Measurements from ENCODE around the gene IRF3. TPM values are rescaled to one million over a fixed set of nuclear protein-coding genes. Genes with fewer than 3 reads are reported as not detected.

IRF3 gene
- total RNA-seq, 1 experiment from 2014 or later: 205 TPM

DNA sequence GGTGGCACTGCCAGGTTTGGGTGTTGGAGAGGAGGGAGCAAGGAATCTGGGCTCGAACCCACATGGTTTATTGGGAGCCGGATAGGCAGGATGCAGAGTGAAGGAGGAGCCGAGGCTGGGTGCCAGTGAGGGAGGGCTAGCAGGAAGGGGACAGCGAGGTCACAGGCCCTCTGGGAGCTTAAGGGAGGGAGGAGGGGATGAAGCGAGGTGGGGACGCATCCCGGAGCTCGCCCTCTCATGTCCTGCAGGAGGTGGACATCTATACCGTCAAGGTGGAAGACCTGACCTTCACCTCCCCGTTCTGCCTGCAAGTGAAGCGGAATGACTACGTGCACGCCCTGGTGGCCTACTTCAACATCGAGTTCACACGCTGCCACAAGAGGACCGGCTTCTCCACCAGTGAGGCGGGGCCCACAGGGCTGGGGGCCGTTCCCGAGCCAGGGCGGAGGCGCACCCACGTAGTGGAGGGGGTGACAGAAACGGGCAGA lies 20.2 kb upstream of the IRF3 start:
- peaks cover 10% of the 10 kb centered on the region; the same call in 1 of the 2 replicates for H3K4me1 ChIP-seq (ENCODE audit: insufficient read depth, low read length)
- H3K23me2 ChIP-seq (ENCODE audit: insufficient read length, low read depth, low read length, poor library complexity, severe bottlenecking): peaks cover 10% of the 10 kb centered on the region
- H3K79me1 ChIP-seq (ENCODE audit: insufficient read depth, low read depth, low read length, poor library complexity, severe bottlenecking): peaks cover 2% of the 10 kb centered on the region
- H2AFZ ChIP-seq (ENCODE audit: low read length): no peak overlapping the region
- H3K56ac ChIP-seq (ENCODE audit: insufficient read length, low read depth, low read length): no peak overlapping the region
- H3K14ac ChIP-seq (ENCODE audit: insufficient read depth, low read length): no peak overlapping the region
- H2BK5ac ChIP-seq (ENCODE audit: insufficient read length, low read length): no peak overlapping the region
- H3K23ac ChIP-seq (ENCODE audit: insufficient read length, low read depth, low read length): no peak overlapping the region
- Mint-ChIP-seq H3K4me3 (0 out of 5 replicates have a peak overlapping the region, but pooled peaks of 1 of the 2 experiments have one; percentile 51), H3K36me3 (ENCODE audit: insufficient read depth in 1 of 3, low read depth in 3 of 3) (peaks cover 43 to 75% (median 61%) of the 10 kb centered on the region in 3 experiments), H3K9me3 (peaks cover 0 to 3% of the 10 kb centered on the region in 2 experiments; a peak in 2 of 5 replicates), H3K4me1 (peaks cover 29 to 54% of the 10 kb centered on the region in 2 experiments), H3K27ac (peak overlapping the region in 1 of 3 experiments; percentile 39; a peak in 1 of 7 replicates), H3K27me3 (ENCODE audit: low read depth) (no peaks in the 10 kb centered on the region; the same call in 1 of the 2 replicates)
- H4K5ac ChIP-seq (ENCODE audit: insufficient read length, low read depth, low read length): no peak overlapping the region
- no peak overlapping the region for H3K27ac ChIP-seq (ENCODE audit: insufficient read length, low read depth, low read length)
- H2BK15ac ChIP-seq (ENCODE audit: low read depth, low read length): no peak overlapping the region
- TF ChIP-seq, protein P1, sequence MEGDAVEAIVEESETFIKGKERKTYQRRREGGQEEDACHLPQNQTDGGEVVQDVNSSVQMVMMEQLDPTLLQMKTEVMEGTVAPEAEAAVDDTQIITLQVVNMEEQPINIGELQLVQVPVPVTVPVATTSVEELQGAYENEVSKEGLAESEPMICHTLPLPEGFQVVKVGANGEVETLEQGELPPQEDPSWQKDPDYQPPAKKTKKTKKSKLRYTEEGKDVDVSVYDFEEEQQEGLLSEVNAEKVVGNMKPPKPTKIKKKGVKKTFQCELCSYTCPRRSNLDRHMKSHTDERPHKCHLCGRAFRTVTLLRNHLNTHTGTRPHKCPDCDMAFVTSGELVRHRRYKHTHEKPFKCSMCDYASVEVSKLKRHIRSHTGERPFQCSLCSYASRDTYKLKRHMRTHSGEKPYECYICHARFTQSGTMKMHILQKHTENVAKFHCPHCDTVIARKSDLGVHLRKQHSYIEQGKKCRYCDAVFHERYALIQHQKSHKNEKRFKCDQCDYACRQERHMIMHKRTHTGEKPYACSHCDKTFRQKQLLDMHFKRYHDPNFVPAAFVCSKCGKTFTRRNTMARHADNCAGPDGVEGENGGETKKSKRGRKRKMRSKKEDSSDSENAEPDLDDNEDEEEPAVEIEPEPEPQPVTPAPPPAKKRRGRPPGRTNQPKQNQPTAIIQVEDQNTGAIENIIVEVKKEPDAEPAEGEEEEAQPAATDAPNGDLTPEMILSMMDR (conservative IDR thresholded peaks at IDR 0.05): no peak
- H2BK12ac ChIP-seq (ENCODE audit: insufficient read length, low read depth, low read length): no peak overlapping the region
- no peak overlapping the region for H3K9ac ChIP-seq (ENCODE audit: extremely low read depth, insufficient read length, low read length)
- H2BK120ac ChIP-seq (ENCODE audit: low read depth, low read length, poor library complexity, severe bottlenecking): no peak overlapping the region
- no peaks in the 10 kb centered on the region for H3K9me3 ChIP-seq (ENCODE audit: control insufficient read depth, low read depth, low read length)
- DNase-seq: no peak
- no peak overlapping the region for H3K4me2 ChIP-seq (ENCODE audit: insufficient read depth, insufficient read length, low read length)
- no peaks in the 10 kb centered on the region for H4K20me1 ChIP-seq (ENCODE audit: control insufficient read depth, insufficient read depth, insufficient read length)
- no peak overlapping the region for H2BK20ac ChIP-seq (ENCODE audit: low read depth, low read length, poor library complexity, severe bottlenecking)
- no CpG with 5 or more reads among the region's 23 CpGs for WGBS (ENCODE audit: extremely low coverage, insufficient read length, low lambda C conversion rate)
- H3K4ac ChIP-seq (ENCODE audit: low read depth, low read length): no peak overlapping the region
- no peak overlapping the region for H4K91ac ChIP-seq (ENCODE audit: insufficient read length, low read depth, low read length)
- H4K8ac ChIP-seq (replicated peaks; ENCODE audit: insufficient read length, low read depth, low read length): no peak overlapping the region
- no peak overlapping the region for H3K18ac ChIP-seq (ENCODE audit: insufficient read length, low read depth, low read length)
- H3T11ph ChIP-seq (ENCODE audit: low read length): no peak overlapping the region
- no peak overlapping the region for H2AK5ac ChIP-seq (ENCODE audit: insufficient read length, low read length)
- H3K27me3 ChIP-seq (ENCODE audit: insufficient read depth, low read length): no peaks in the 10 kb centered on the region
- no peaks in the 10 kb centered on the region for H3K79me2 ChIP-seq (ENCODE audit: insufficient read depth, low read length)
